ENCODE data around the gene MYO1A.
"Not testable (repeated sequence)": the region's sequence is repeated elsewhere in the genome, so short reads cannot be mapped to it uniquely, and the experiment has no call there.

MYO1A gene

DNA sequence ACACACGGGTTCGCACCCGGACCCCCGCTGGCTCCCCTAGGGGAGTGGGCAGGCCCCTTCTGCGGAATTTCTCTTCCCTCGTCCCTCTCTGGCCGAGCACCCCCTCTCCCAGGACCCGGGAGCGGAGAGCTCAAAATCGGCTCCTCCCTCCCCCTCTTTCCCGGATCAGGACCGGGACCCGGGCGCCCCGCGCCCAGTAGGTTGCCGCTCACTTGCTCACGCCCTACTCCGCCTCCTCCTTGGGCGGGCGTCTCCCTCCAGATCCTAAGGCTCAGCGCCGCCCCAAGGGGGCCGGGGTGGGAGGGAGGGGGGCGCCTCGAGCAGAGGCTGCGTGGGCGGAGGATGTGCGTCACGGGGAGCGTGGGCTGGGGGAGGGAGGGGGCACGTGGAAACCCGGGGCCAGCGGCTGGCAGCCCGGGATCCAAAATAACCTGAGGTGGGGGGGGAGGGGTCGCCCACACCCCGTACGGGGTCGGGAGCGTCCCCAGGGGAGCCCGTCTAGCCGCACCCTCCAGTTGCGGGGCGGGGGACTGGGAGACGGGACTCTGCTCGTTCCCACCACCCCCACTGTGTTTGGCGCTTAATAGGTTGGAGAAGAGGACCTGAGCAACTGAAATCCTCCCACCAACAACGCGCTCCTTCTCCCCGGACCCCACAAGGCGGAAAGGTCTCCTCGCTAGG lies 37.2 kb upstream of the MYO1A start:
- DNase-seq = no peak

DNA sequence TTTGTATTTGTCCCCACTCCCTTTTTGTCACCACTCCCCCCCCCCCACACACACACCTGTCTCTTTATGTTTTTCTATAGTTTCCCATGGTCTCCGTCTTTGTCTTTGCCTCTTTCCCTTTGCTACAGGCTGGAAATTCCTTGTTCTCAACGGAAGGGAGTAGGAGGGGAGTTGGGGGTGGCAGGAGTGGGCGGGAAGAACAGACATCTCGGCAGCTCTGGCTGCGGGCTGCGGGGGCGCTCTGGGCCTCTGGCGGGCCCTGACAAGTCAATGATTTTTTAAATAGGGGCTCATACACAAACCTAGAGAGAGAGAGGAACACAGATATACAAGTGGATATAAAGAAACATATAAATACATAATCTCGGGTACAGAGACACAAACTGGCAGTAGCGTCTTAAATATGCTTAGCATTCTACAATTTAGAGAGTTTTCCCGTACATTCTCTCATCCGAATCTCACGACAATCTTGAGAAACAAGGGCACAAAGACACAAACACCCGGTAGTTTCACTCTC lies 36.6 kb upstream of the MYO1A start:
- peak in 1 of 2 experiments; percentile 54 for DNase-seq

DNA sequence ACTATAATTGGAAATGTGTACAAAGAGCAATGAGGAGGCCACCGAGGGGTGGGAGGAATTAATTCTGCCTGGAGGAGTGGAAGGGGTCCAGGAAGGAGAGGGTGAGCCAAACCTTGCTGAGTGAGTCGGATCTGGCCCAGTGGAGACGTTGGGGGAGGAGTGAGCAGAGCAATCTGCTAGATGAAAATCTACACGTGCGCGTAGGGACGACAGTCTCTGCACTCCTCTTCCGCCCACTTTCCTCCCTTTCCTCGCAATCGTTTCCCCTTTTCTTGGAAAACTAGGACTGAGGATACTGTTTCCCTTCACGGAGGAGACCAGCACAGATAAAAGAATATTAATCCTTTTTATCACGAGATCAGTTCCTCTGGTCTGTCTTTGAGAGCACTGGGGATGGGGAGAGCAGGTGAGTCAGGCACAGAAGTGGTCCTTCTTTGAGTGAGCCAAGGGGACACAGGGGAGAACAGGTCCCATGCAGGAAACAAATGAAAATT lies 36.1 kb upstream of the MYO1A start:
- no peak for DNase-seq

DNA sequence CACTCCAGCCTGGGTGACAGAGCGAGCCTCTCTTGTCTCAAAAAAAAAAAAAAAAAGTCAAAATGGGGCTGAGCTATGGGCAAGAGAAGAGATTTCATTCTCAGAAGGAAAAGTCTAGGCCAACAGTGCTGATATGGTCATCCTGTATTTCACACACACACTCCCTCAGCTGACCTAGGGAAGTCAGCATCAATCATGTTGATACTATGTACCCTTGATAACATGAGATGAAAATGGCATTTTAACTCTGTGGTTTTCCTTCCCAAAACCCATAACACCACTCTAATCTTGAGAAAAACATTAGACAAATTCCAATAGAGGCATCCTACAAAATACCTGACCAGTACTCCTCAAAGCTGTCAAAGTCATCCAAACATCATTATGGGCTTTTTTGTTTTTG lies 30.9 kb upstream of the MYO1A start:
- DNase-seq = no peak

DNA sequence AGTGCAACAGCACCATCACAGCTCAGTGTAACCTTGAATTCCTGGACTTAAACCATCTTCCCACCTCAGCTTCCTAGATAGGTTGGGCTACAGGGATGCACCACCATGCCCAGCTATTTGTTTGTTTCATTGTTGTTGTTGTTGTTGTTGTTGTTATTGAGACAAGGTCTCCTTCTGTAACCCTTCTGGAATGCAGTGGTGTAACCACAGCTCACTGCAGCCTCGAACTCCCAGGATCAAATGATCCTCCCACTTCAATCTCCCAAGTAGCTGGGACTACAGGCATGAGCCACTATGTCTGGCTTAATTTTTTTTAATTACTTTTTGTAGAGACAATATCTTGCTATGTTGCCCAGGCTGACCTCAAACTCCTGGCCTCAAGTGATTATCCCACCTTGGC lies 29.9 kb upstream of the MYO1A start:
- DNase-seq = no peak

DNA sequence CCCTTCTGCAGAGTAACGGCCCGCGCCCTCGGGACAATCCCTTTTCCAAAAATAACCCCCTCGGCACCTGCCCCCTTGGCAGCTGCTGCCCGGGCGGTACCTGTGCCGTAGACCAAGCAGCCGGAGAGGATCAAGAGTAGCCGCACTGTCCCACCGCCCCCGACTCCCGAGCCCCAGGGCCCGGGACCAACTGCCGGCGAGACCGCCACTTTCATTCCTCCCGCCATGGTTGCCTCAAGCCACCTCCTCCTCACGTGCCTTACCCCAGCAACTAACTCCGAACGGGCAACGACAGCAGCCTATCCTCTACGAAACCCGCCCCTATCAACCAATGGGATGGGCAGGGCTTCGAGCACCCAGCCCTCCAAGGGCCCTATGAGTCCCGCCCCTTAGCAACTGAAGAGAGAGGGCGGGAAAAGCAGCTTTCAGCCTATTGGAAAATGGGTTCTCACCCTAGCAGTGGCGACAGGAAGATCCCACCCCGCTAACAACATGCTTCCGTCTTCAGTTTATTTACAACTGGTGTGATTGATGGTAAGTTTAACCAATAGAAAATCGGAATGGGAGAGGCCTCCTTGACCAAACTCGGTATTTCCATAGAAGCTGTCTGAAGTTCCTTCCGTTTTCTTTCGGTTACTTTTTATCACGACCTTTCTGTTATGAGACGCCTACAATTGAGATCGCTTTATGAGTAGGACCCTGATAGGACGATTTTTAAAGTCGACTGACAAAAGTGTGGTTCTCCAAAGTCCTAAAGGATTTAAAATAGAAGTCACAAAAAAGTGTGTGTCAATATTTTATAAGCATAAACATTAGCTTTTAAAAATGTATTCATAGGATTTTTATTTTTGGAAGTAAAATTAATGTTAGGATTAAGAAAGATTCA lies 28.8 kb upstream of the MYO1A start, which contains the start of gene NEMP1:
Gene NEMP1, minus strand, starts transcription at position 273 of the 886 bp plus-strand sequence. Its CDS starts 46 bp downstream, at position 227.
- DNase-seq = peak; percentile 99 to 100

DNA sequence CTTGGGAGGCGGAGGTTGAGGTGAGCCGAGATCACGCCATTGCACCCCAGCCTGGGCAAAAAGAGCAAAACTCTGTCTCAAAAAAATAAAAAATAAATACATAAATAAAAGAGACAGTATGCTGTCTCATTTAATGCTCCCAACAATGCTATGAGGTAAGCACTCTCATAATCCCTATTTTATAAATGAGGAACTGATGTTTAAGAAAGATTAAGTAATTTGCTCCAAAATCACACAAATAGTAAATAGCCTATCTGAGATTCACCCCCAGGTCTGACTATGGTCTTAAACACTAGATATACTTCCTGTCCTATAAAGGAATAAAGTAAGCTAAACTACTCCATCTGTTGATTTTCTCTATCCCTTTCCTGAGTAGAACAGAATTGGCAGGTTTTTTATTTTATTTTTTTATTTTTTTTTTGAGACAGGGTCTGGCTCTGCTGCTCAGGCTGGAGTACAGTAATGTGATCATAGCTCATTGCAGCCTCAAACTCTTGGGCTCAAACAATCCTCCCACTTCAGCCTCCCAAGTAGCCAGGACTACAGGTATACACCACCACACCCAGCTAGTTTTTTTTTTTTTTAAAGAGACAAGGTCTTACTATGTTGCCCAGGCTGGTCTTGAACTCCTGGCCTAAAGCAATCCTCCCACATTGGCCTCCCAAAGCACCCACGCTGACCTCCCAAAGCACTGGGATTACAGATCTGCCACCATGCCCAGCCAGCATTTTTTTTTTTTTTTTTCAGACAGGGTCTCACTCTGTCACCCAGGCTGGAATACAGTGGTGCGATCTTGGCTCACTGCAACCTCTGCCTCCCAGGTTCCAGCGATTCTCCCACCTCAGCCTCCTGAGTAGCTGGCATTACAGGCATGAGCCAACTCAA lies 23.9 kb upstream of the MYO1A start:
- DNase-seq = not testable (repeated sequence)

DNA sequence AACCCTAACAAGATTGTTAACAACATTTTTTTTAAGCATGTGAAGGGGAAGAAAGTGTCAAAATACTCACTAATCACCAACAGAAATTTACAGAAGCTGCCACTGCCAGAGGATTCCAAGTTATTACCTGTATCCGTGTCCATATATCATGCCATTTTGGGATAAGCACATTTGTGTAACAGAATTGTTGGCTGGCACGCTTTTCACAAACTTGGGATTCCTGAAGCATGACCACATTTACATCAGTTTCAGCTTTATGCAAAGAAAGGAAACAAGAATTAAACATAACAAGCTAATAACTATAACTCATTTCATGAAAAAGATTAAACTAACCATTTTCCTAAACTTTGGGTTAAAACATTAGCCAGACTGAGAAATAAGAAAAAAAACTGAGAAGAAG lies 22.7 kb upstream of the MYO1A start:
- DNase-seq = no peak

DNA sequence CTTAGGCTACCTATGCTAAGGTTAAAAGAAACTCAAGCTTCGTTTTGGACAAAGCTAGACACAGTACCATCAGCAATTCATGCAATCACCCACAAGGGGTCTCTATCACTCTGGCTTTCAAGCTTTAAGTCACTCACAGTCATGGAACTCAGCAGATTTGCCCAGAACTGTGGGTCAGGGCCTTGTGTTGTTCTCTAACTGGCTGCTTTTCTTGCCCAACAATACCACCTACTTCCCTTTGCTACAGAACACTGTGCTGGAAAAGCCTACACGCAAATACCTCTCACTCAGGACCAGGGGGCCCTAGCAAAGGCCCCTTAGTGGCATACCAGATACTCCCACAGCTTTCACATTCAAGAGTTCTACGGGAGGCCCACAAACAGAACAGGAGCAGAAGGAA lies 19.6 kb upstream of the MYO1A start:
- DNase-seq = no peak

DNA sequence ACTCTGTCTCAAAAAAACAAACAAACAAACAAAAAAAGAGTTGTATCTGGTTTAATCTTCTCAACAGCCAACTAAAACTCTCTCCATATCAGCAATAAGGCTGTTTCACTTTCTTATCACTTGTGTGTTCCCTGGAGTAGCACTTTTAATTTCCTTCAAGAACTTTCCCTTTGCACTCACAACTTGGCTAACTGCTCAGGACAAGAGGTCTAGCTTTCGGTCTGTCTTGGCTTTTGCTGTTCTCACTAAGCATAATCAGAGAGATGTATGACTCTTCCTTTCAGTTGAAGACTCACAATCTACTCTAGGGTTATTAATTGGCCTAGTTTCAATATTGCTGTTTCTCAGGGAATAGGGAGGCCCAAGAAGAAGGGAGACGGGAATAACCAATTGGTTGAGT lies 16.3 kb upstream of the MYO1A start:
- no peak for DNase-seq

DNA sequence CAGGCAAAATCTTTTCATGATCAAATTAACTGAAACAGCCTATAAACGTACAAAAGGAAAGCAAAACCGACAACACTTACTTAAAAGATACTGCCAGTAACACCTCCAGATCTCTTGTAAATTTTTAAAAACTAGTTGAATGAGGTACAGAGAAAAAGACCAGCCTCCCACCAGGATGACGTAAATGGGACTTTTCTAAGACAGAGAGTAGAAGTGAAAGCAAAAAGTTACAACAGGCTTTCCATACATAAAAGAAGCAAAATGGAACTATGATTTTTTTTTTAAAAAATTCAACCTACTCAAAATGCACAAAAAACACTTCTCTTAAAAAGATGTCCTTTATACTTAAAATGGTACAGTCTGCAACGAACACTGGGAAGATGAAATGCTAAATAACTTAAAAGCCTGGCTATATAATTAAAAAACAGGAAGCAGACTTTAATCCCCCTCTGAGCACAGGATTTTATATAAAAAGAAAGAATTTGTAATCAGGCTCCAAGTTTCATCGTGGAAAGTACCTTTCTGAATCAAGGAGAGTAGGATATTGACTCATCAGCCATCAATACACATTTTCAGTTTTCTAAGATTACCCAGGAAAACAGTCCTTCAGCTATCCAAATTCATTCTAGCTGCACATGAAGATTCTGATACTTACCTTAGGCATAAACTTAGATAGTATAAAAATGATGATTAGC lies 14.2 kb upstream of the MYO1A start:
- DNase-seq = no peak

DNA sequence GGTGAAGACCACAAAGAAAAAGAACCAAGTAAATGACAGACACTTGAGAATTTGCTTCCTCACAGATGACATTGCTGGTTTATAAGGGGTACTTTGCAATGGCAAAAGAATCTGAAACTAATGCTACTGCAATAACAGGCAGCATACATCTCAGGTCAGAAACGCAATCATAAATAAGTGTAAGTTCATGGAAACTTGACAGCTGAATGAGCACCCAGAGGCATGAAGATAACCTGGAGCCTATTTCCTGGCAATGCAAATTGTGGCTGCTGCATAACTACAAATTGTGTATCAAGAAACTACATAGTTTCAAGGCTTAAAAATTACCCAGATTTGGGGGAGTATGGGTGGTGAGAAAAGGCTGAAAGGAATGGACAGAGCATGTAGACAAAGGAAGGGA lies 8.5 kb upstream of the MYO1A start:
- DNase-seq = no peak

DNA sequence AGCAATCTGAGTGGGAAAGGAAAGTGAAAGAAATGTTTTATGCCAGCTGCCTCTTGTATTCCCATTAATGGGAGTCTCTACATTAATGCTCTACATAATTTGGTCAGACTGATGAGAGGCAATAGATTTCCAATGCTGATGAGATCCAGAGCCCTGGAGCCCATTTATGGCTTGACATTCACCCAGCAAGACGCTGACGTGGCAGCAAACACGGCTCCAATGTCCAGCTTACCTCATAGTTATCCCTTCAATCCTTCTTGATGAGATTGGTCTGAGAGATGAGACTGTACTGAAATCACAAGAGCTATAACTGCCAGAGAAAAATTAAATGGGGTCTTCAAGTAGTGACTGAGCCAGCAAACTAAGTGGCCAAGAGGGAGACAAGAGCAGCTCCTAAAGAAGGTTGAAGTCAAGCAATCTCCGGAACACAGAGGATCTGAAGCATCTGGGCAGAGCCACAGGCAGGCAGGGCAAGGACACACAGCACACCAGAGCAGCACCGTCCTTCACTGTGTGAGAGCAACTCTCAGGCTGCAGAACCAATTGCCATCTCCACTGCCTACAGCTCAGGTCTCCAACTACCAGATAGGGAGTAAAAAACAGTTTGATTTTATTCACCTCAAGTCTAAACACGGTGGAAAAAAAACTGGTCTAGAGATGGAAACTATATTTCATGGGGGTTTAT lies 7.3 kb upstream of the MYO1A start:
- DNase-seq = no peak

DNA sequence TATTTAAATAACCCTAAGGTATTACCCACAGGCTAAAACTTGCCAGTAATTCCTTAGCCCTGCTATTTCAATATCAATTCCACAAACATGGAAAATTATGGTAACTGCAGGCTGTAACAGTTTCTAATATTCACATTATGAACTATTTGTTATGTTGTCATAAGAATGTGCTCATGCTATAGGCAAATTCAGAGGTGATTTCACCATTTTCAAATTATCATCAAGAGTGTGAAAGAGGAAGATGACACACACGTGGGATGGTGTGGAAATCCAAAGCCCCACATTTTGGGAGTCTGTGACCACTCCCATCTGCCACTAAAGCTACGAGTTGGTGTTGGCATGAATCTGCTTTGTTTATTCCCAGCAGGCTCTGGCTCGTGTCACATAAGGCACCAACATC lies 5.9 kb upstream of the MYO1A start:
- DNase-seq = no peak

DNA sequence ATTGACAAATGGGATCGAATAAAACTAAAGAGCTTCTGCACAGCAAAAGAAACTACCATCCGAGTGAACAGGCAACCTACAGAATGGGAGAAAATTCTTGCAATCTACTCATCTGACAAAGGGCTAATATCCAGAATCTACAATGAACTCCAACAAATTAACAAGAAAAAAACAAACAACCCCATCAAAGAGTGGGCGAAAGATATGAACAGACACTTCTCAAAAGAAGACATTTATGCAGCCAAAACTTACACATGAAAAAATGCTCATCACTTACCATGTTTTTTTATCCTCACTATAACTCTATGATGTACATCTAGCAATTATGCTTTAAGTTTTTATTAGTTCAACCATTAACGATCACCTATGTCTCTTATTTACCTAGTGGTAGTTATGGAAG lies 4.0 kb upstream of the MYO1A start:
- DNase-seq = not testable (repeated sequence)

DNA sequence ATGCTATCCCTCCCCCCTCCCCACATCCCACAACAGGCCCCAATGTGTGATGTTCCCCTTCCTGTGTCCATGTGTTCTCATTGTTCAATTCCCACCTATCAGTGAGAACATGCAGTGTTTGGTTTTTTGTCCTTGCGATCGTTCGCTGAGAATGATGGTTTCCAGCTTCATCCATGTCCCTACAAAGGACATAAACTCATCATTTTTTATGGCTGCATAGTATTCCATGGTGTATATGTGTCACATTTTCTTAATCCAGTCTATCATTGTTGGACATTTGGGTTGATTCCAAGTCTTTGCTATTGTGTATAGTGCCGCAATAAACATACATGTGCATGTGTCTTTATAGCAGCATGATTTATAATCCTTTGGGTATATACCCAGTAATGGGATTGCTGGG lies 3.2 kb upstream of the MYO1A start:
- DNase-seq = not testable (repeated sequence)

DNA sequence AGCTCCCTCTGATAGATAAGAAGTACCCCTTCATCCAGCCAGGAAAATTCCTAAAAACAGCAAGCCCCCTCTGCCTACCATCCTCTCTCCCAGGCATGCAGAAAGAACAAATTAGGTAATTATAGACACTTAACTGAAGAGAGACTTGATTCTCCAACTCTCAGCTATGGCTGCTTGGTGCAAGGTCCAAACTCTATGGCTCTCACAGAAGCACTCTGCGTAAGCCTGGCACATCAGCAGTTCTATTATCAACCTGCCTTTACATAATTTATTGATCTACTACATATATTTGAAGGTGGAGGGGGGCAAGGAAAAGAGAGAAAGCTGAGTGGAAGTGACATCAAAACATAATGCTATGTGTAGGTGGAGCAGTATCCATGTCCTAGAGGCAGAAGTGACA lies 1.1 kb upstream of the MYO1A start:
- no peak for DNase-seq

DNA sequence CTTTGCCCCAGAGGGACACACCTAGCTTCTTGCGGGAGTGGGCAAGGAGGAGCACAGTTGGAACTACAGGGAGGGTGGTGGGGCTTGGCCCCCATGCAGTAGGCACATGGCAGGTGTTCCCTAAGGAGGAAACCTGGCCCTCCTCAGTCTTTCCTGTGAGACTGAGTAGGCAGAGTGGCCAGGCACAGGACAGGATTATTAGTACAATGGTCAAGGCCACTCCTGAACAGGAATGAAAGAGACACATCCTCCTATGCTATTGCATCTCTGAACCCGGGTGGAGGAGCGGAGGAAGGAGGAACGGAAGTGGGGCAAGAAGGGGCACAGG lies 846 bp downstream of the MYO1A start:
- no peak for DNase-seq

DNA sequence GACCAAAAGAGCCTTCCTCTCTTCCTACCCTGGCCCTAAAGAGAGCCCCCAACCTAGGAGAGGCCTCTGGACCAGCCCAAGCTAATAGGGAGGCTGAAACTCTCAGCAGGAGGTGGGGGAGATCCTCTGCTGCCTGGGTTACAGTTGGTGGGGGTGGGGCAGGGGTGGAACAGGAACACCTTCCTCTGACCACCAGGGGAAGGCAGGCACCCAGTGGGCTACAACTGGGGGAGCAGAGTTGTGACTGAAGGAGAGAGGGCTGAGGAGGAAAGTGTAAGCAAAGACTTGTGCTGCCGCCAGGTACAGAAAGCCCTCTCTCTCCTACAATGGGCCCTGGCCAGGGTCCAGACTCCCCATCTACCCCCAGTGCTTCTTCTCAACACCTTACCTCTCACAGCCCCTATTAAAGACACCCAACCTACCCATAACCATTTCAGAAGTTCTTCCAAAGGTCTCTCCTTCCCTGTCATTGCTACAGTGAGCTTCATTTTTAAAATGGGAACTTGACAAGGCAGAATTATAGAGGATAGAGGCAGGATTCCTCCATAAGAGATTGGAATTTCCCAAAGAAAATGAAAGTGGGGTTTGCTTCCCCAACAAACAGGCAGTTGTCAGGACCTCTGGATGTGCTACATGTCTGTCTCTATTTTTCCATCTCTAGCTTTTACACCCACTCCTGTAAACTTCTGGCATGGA lies 1.4 kb downstream of the MYO1A start:
- DNase-seq = no peak

DNA sequence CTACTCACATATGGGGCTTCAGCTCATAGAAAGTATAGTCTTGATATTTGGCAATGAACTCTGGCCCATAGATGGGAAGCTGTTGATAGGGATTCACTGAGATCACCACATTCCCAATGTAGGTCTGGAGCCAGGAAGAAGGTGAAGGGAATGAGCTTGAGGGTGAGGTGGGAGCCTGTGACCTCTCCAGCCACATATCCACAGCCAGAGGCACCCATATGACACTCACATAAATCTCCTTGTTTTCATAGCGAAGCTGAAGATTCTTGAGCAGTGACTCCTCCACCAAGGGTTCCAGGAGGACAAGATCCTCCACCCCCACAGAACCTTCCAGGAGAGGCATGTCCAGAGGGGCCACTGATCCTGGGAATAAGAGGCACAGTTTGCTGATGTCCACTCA lies 1.9 kb downstream of the MYO1A start:
- DNase-seq = no peak

Measured in cerebellar nuclear complex (tissue), 1 donor.